ENCODE data around the gene NRP2.

DNA sequence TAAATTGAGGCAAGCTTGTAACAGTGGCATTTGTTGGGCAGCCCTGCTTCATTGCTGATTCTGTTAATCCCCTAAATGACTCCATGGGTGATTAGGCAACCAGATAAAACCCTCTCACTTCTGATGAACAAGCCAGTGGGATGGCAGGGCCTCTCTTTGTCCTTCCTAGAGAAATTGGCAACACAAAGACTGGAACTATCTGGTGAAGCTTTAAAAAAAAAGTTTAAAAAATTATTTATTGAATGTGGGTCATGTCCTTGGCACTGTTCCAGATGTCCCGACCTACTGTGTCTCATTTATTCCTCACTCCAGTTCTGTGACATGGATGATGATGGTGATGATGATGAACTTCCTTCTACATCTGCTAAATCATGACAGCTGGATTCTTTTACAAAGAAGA is 30.8 kb downstream of the NRP2 start:
- TF ChIP-seq CTCF (IDR thresholded peaks at IDR 0.05) (no peak), POLR2A (IDR thresholded peaks at IDR 0.05) (no peak), EP300 (IDR thresholded peaks at IDR 0.05) (no peak), POLR2AphosphoS5 (IDR thresholded peaks at IDR 0.05) (no peak)

Data from upper lobe of left lung (tissue), 4 donors.